Omental fat pad (tissue), 4 donors: Measurements from ENCODE around the gene RBFOX1. TPM values are rescaled to one million over a fixed set of nuclear protein-coding genes. Genes with fewer than 3 reads are reported as not detected.

Experiments used
- ATAC-seq: fragments of 150-250 bp; one replicate; pipeline ENCODE4 v1.9.1; 2016; ENCODE audit warnings: mild to moderate bottlenecking, moderate library complexity; ENCODE audit not compliant: low FRiP score
- DNase-seq: peaks from one replicate; pipeline ENCODE4 v3.0.0-alpha.2; 2019; ENCODE audit warnings: low spot score
- CTCF ChIP-seq, 3 donors: fragments of 450-650 bp; IDR thresholded peaks; one replicate each; pipeline ENCODE4 v1.5.1; 2016 to 2017; ENCODE audit warnings: antibody characterized with exemption in 3 of 3, mild to moderate bottlenecking in 3 of 3, moderate library complexity in 2 of 3
- total RNA-seq, 4 donors: library from RNA; depleted of rRNA; stranded (reverse); fragments of >200 nt; gene quantifications; one replicate each; pipeline ENCODE4 v1.1.0, GENCODE V29; 2016

RBFOX1 gene
- total RNA-seq, 4 donors from 2014 or later = 0.24 to 2.9 (median 1.1) TPM; not detected in 1

DNA sequence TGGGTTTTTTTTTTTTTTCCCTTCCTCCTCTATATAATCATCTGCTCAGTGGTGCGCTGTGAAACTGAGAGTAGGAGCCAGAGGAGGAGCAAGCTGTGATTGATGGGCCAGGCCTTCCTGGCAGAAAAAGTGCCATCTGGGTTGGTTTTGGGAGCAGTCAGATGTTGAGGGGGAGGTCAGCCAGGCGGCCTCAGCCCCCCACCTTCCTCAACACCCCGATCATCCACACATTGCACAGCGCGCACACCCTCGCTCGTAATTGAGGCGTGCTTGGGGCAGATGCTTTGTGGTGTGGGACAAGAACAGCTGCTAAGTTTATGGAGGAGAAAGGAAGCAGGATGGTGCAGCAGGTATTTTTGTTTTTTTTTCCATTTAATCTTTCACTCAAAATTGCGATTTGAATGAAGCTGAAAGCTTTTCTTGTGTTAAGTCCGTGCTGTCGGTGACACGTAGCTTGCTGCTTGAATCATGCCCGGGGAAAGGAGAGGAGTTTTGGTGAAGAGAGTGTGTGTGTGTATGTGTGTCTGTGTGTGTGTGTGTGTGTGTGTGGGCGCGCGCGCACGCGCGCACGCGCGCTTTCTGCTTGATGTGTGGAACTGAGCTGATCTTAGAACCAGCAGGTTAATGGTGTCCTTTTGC, 177.4 kb downstream of the RBFOX1 start:
- no peak for ATAC-seq
- no peak for TF ChIP-seq CTCF (IDR thresholded peaks at IDR 0.05)
- no peak for DNase-seq

GRCh38 chr16:7511549-7512260, 179.1 kb downstream of the RBFOX1 start:
- no peak for TF ChIP-seq CTCF (IDR thresholded peaks at IDR 0.05)
- ATAC-seq = no peak
- no peak for DNase-seq

- DNase-seq = no peak
- no peak for ATAC-seq
- no peak for TF ChIP-seq CTCF (IDR thresholded peaks at IDR 0.05)
These were observed 179.9 kb downstream of the RBFOX1 start for GRCh38 chr16:7512503-7512902.

DNA sequence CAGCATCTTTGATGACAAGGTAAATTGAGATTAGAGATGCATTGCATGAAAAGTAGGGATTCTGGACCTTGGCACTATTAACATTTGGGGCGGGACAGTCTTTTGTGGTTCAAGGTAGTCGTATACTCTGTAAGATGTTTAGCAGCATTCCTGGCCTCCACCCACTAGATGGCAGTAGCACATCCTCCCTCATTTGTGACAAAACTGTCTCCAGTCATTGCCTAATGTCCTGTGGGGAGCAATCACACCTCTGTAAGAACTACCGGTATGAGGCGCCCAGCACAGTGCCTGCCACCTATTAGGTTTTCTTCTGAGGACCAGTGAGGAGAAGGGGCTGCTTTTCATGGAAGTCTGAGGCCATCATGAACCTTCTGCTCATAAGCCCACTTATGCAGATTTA, 180.8 kb downstream of the RBFOX1 start:
- DNase-seq = no peak
- no peak for TF ChIP-seq CTCF (IDR thresholded peaks at IDR 0.05)
- ATAC-seq = no peak

GRCh38 chr16:7515543-7515942, 182.9 kb downstream of the RBFOX1 start:
- DNase-seq (no peak), ATAC-seq (no peak)
- TF ChIP-seq CTCF (IDR thresholded peaks at IDR 0.05) = no peak

DNA sequence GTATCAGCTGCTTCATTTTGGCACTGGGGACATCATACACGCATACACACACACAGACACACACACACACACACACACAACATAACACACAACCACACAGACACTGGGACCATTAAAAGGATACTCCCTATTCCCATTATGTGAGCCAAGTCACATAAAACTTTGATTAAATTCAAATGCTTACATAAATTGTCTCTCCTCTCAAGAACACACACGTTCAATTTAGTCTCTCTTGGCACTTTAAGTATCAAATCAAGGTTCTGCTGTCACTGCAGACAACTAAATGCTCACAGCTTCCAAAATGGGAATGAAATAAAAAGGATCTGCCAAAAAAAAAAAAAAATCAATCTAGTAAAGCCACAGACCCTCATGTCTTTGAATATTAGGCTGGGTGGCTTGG, 184.9 kb downstream of the RBFOX1 start:
- no peak for ATAC-seq
- no peak for DNase-seq
- TF ChIP-seq CTCF (IDR thresholded peaks at IDR 0.05) = no peak

DNA sequence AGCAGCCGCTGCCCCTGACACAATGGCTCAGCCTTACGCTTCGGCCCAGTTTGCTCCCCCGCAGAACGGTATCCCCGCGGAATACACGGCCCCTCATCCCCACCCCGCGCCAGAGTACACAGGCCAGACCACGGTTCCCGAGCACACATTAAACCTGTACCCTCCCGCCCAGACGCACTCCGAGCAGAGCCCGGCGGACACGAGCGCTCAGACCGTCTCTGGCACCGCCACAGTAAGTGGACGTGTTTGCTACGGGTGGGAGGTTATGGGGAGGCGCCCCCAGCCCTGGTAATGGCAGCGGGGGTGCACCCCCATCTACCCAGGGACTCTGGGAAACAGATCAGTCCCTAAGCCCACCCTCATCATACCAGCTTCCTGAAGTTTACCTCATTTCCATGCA, 185.5 kb downstream of the RBFOX1 start:
- DNase-seq (no peak), ATAC-seq (no peak)
- TF ChIP-seq CTCF (IDR thresholded peaks at IDR 0.05) = no peak
